HepG2 (cell line): Measurements from ENCODE around the gene SAE1. TPM values are rescaled to one million over a fixed set of nuclear protein-coding genes. Genes with fewer than 3 reads are reported as not detected.

ENCODE experiments used
- ELF1 ChIP-seq: sonication (generic); formaldehyde crosslinking; IDR thresholded peaks from 2 replicates; pipeline ENCODE4 v1.4.0; 2020; ENCODE audit warnings: missing genetic modification reagents
- ESRRA ChIP-seq: sonication (generic); formaldehyde crosslinking; IDR thresholded peaks from 2 replicates; pipeline ENCODE4 v1.5.1; 2020; ENCODE audit warnings: mild to moderate bottlenecking, low read depth, missing genetic modification reagents
- ETV6 ChIP-seq: sonication (generic); formaldehyde crosslinking; conservative IDR thresholded peaks from 2 replicates; pipeline ENCODE4 v1.4.0; 2020; ENCODE audit warnings: missing genetic modification reagents
- GTF3A ChIP-seq: sonication (generic); formaldehyde crosslinking; conservative IDR thresholded peaks from 2 replicates; pipeline ENCODE4 v1.4.0; 2020; ENCODE audit warnings: mild to moderate bottlenecking, missing genetic modification reagents
- KLF16 ChIP-seq, 2 experiments: sonication (generic) in 1 of 2; formaldehyde crosslinking in 1 of 2; IDR thresholded peaks; 2 replicates each; pipeline versions ENCODE4 v1.6.1 to v1.8.0; 2016 to 2023; ENCODE audit warnings: missing genetic modification reagents in 2 of 2, missing compliant biosample characterization in 1 of 2
- MAF1 ChIP-seq: sonication (generic); formaldehyde crosslinking; IDR thresholded peaks from 2 replicates; pipeline ENCODE4 v1.5.0; 2020; ENCODE audit warnings: missing genetic modification reagents, borderline replicate concordance
- MXD4 ChIP-seq: IDR thresholded peaks from 2 replicates; pipeline ENCODE4 v1.6.1; 2016; ENCODE audit warnings: mild to moderate bottlenecking, missing biosample characterization, missing genetic modification reagents
- MXI1 ChIP-seq: IDR thresholded peaks from 3 replicates; pipeline ENCODE4 v1.6.1; 2012; ENCODE audit warnings: low read depth, low read length, inconsistent platforms, borderline replicate concordance
- REXO4 ChIP-seq: sonication (generic); formaldehyde crosslinking; IDR thresholded peaks from 2 replicates; pipeline ENCODE4 v1.8.0; 2022; ENCODE audit warnings: missing genetic modification reagents, mild to moderate bottlenecking, borderline replicate concordance
- SNRNP70 ChIP-seq: fragments of 200-400 bp; formaldehyde crosslinking; IDR thresholded peaks from 2 replicates; pipeline ENCODE4 v1.6.1; 2017; ENCODE audit warnings: mild to moderate bottlenecking, low read depth, low read length, moderate library complexity
- ZBTB44 ChIP-seq: sonication (generic); formaldehyde crosslinking; IDR thresholded peaks from 2 replicates; pipeline ENCODE4 v1.4.0; 2020; ENCODE audit warnings: missing genetic modification reagents
- ZIK1 ChIP-seq: sonication (generic); formaldehyde crosslinking; IDR thresholded peaks from 2 replicates; pipeline ENCODE4 v1.5.0; 2020; ENCODE audit warnings: mild to moderate bottlenecking, low read depth, missing genetic modification reagents, borderline replicate concordance
- ZNF121 ChIP-seq: sonication (generic); formaldehyde crosslinking; IDR thresholded peaks from 2 replicates; pipeline ENCODE4 v1.5.0; 2020; ENCODE audit warnings: mild to moderate bottlenecking, missing genetic modification reagents
- ZNF484 ChIP-seq: sonication (generic); formaldehyde crosslinking; IDR thresholded peaks from 2 replicates; pipeline ENCODE4 v1.5.1; 2020; ENCODE audit warnings: mild to moderate bottlenecking, low read depth, missing genetic modification reagents, borderline replicate concordance
- ZNF510 ChIP-seq: sonication (generic); formaldehyde crosslinking; IDR thresholded peaks from 2 replicates; pipeline ENCODE4 v1.4.0; 2020; ENCODE audit warnings: low read depth, mild to moderate bottlenecking, missing genetic modification reagents
- ZNF552 ChIP-seq: sonication (generic); formaldehyde crosslinking; IDR thresholded peaks from 2 replicates; pipeline ENCODE4 v1.9.0; 2022; ENCODE audit warnings: missing genetic modification reagents, mild to moderate bottlenecking, borderline replicate concordance
- ZNF720 ChIP-seq: sonication (generic); formaldehyde crosslinking; IDR thresholded peaks from 2 replicates; pipeline ENCODE4 v1.4.0; 2020; ENCODE audit warnings: missing genetic modification reagents
- ZNF782 ChIP-seq: sonication (generic); formaldehyde crosslinking; IDR thresholded peaks from 2 replicates; pipeline ENCODE4 v1.4.0; 2020; ENCODE audit warnings: missing genetic modification reagents, mild to moderate bottlenecking, borderline replicate concordance
- polyA plus RNA-seq, 8 experiments: library from polyadenylated mRNA; depleted of rRNA in 3 of 8; stranded (reverse) in 7 of 8; unstranded in 1 of 8; fragments of >200 nt; fragmentation: Illumina TruSeq in 4 of 8; extraction: Trizol in 4 of 8; gene quantifications; 2 replicates each; pipeline versions ENCODE4 v1.2.1 to v1.2.3, GENCODE V29; 2011 to 2016; ENCODE audit warnings: low read depth in 4 of 8, missing spikeins in 1 of 8, mixed read lengths in 1 of 8; ENCODE audit not compliant: insufficient read depth in 1 of 8
- total RNA-seq, 5 experiments: library from RNA; depleted of rRNA; stranded (reverse); fragments of >200 nt; fragmentation: Illumina TruSeq; extraction: Trizol; gene quantifications; 2 replicates each; pipeline ENCODE4 v1.2.3, GENCODE V29; 2016; ENCODE audit warnings: low read depth in 1 of 5
- TF ChIP-seq, protein P1 (sequence below): sonication (generic); formaldehyde crosslinking; IDR thresholded peaks from 2 replicates; pipeline ENCODE4 v1.5.1; 2020; ENCODE audit warnings: mild to moderate bottlenecking, moderate library complexity, missing genetic modification reagents
- TF ChIP-seq, protein P2 (sequence below): sonication (generic); formaldehyde crosslinking; conservative IDR thresholded peaks from 2 replicates; pipeline ENCODE4 v1.4.0; 2020; ENCODE audit warnings: missing genetic modification reagents
- TF ChIP-seq, protein P3 (sequence below): sonication (generic); formaldehyde crosslinking; IDR thresholded peaks from 2 replicates; pipeline ENCODE4 v1.4.0; 2020; ENCODE audit warnings: missing genetic modification reagents

Gene SAE1
- total and polyA plus RNA-seq, 2 of the 13 experiments (the other 11 are each of a cell fraction or from before 2014, with no cell fraction given): 87.6 to 197 TPM

DNA sequence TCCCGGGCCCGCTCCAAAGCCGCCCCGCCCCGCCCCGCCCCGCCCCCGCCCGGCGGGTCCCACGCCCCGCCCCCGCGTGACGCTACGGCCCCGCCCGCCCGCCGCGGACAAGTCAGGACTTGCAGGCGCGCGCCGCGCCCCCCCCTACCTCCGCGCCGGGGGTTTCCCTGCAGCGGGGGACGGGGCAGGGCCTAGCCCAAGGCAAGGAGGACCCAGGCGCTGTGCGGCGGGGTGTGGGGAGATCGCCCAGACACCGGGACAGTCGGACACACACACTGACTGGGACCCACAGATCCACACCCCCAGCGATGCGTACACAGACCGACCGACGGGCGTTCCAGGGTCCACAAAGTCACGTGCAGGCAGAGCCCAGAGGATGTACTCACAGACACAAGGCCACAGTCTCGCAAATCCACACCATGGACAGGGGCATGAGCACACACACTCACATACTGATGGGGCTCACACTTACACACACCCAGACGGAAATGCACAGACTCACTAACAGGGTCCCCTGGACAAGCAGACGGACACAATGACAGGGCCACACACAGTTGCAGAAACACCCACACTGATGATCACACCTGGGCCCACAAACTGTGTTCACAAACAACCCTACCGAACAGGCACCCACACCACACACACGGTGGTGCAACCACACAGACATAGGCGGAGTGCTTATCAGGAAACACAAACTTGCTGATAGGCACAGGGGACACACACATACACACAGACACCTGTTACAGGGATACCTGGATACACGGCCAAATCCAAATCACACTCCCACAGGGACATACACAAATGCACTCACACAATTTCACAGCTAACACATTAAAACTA lies 100.8 kb downstream of the SAE1 start (continued):
- TF ChIP-seq ZNF782 (CRISPR knock-in tag): no peak
- TF ChIP-seq ZNF484 (CRISPR knock-in tag): no peak
- TF ChIP-seq MAF1 (CRISPR knock-in tag): peak; percentile 78; the same call in 1 of the 2 replicates
- TF ChIP-seq ZNF510: no peak
- no peak for TF ChIP-seq SNRNP70
- TF ChIP-seq ZNF720 (CRISPR knock-in tag): no peak
- no peak; the same call in none of the 2 replicates for TF ChIP-seq ESRRA (CRISPR knock-in tag)
- no peak for TF ChIP-seq ZIK1 (CRISPR knock-in tag)
- TF ChIP-seq, protein P1, sequence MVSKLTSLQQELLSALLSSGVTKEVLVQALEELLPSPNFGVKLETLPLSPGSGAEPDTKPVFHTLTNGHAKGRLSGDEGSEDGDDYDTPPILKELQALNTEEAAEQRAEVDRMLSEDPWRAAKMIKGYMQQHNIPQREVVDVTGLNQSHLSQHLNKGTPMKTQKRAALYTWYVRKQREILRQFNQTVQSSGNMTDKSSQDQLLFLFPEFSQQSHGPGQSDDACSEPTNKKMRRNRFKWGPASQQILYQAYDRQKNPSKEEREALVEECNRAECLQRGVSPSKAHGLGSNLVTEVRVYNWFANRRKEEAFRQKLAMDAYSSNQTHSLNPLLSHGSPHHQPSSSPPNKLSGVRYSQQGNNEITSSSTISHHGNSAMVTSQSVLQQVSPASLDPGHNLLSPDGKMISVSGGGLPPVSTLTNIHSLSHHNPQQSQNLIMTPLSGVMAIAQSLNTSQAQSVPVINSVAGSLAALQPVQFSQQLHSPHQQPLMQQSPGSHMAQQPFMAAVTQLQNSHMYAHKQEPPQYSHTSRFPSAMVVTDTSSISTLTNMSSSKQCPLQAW (CRISPR knock-in tag): peak; percentile 89
- TF ChIP-seq GTF3A (CRISPR knock-in tag): no peak
- TF ChIP-seq, protein P2, sequence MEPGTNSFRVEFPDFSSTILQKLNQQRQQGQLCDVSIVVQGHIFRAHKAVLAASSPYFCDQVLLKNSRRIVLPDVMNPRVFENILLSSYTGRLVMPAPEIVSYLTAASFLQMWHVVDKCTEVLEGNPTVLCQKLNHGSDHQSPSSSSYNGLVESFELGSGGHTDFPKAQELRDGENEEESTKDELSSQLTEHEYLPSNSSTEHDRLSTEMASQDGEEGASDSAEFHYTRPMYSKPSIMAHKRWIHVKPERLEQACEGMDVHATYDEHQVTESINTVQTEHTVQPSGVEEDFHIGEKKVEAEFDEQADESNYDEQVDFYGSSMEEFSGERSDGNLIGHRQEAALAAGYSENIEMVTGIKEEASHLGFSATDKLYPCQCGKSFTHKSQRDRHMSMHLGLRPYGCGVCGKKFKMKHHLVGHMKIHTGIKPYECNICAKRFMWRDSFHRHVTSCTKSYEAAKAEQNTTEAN: peak; percentile 99
- peak; percentile 66 for TF ChIP-seq ZNF552 (CRISPR knock-in tag)
- no peak for TF ChIP-seq ZBTB44 (CRISPR knock-in tag)
- TF ChIP-seq ELF1: no peak
- 0 out of 2 replicates have a peak, but pooled peaks have one; percentile 21 for TF ChIP-seq ZNF121 (CRISPR knock-in tag)
- peak; percentile 55; the same call in 1 of the 3 replicates for TF ChIP-seq MXI1
- TF ChIP-seq REXO4: no peak
- TF ChIP-seq, protein P3, sequence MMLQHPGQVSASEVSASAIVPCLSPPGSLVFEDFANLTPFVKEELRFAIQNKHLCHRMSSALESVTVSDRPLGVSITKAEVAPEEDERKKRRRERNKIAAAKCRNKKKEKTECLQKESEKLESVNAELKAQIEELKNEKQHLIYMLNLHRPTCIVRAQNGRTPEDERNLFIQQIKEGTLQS (CRISPR knock-in tag): no peak
- peak in 1 of 2 experiments; percentile 44; a peak in 1 of 4 replicates for TF ChIP-seq KLF16 (CRISPR knock-in tag; IDR thresholded peaks at IDR 0.05)
- TF ChIP-seq MXD4 (CRISPR knock-in tag): no peak; the same call in 1 of the 2 replicates
- no peak; the same call in 1 of the 2 replicates for TF ChIP-seq ETV6 (CRISPR knock-in tag)
